NT2/D1 (cell line): ENCODE data around the gene CHODL.

Experiments used
- DNase-seq: peaks from one replicate; pipeline ENCODE4 v3.0.0-alpha.2; 2011; ENCODE audit warnings: low read depth, low spot score
- H3K27me3 ChIP-seq: 2 replicates; pipeline ENCODE4 v1.6.0; 2011; ENCODE audit warnings: mild to moderate bottlenecking; ENCODE audit not compliant: insufficient read length, insufficient read depth
- H3K36me3 ChIP-seq: 2 replicates; pipeline ENCODE4 v1.6.1; 2011; ENCODE audit warnings: mild to moderate bottlenecking, low read length, mixed read lengths; ENCODE audit not compliant: insufficient read depth, insufficient read length
- H3K4me1 ChIP-seq: 2 replicates; pipeline ENCODE4 v1.5.1; 2011; ENCODE audit not compliant: insufficient read depth, insufficient read length
- H3K4me3 ChIP-seq: 2 replicates; pipeline ENCODE4 v1.5.1; 2011; ENCODE audit warnings: low read depth; ENCODE audit not compliant: insufficient read length
- H3K9ac ChIP-seq: 2 replicates; pipeline ENCODE4 v1.6.0; 2011; ENCODE audit warnings: low read depth; ENCODE audit not compliant: insufficient read length
- H3K9me3 ChIP-seq: 2 replicates; pipeline ENCODE4 v1.5.1; 2011; ENCODE audit warnings: mild to moderate bottlenecking, low read length; ENCODE audit not compliant: insufficient read depth
- SUZ12 ChIP-seq: IDR thresholded peaks from 2 replicates; pipeline ENCODE4 v1.6.1; 2011; ENCODE audit not compliant: insufficient read length, insufficient read depth; ENCODE audit errors: extremely low read depth
- YY1 ChIP-seq: IDR thresholded peaks from 2 replicates; pipeline ENCODE4 v1.6.1; 2011; ENCODE audit not compliant: insufficient read length, insufficient read depth
- ZNF274 ChIP-seq: IDR thresholded peaks from 2 replicates; pipeline ENCODE4 v1.6.1; 2011; ENCODE audit warnings: mild to moderate bottlenecking, low read depth, low read length

CHODL gene

DNA sequence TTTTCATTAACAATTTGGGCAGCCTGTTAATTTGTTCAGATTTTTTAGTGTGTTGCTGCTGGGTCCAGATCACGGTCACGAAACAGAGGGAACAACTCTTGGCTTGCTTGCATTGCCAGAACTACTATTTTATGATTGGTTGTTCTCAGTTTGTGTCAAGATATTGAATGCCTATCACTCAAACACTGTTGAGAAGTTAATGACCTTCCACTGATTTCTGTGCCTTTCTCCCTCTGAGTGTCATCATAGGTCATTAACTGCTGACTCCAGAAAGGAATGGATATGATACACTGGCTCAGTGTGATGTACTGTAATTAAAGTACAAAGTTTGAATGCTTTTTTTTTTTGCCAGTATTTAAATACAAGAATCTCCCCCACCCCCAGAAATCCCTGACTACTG lies 9.2 kb downstream of the CHODL start:
- Histone ChIP-seq H3K4me3 (no peak overlapping the region), H3K9ac (no peak overlapping the region), H3K27me3 (no peaks in the 10 kb centered on the region), H3K4me1 (no peaks in the 10 kb centered on the region), H3K9me3 (no peaks in the 10 kb centered on the region), H3K36me3 (no peaks in the 10 kb centered on the region)
- TF ChIP-seq ZNF274 (no peak), SUZ12 (no peak), YY1 (no peak)
- DNase-seq, result no peak

DNA sequence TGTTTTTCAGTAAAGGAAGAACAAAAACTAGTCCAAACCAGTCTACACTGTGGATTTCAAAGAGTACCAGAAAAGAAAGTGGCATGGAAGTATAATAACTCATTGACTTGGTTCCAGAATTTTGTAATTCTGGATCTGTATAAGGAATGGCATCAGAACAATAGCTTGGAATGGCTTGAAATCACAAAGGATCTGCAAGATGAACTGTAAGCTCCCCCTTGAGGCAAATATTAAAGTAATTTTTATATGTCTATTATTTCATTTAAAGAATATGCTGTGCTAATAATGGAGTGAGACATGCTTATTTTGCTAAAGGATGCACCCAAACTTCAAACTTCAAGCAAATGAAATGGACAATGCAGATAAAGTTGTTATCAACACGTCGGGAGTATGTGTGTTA lies 21.3 kb downstream of the CHODL start:
- Histone ChIP-seq H3K4me1 (no peaks in the 10 kb centered on the region), H3K27me3 (no peaks in the 10 kb centered on the region), H3K36me3 (no peaks in the 10 kb centered on the region), H3K9ac (no peak overlapping the region), H3K4me3 (no peak overlapping the region), H3K9me3 (no peaks in the 10 kb centered on the region)
- no peak for TF ChIP-seq YY1
- no peak for TF ChIP-seq ZNF274
- TF ChIP-seq SUZ12, result no peak
- DNase-seq, result no peak

DNA sequence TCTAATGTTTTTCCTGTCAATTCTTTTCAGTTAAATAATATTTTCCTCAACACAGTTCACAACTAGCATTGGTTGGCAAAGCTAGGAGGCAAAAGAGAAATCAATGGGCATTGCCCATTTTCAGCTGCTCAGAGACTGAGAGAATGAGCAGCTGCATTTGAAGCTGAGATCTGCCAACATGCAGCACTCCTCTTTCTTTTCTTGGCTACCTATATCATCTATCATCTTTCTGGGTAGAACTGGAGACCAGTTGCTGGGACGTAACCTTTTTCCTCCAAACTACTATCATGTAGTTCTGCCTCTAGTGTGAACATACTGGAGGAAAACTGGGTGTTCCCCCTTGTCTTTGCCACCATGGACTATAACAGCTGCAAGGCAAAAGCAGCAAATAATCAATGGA lies 22.9 kb downstream of the CHODL start:
- Histone ChIP-seq H3K36me3 (no peaks in the 10 kb centered on the region), H3K4me3 (no peak overlapping the region), H3K4me1 (no peaks in the 10 kb centered on the region), H3K9ac (no peak overlapping the region), H3K9me3 (no peaks in the 10 kb centered on the region), H3K27me3 (no peaks in the 10 kb centered on the region)
- DNase-seq, result no peak
- TF ChIP-seq SUZ12 (no peak), ZNF274 (no peak), YY1 (no peak)

DNA sequence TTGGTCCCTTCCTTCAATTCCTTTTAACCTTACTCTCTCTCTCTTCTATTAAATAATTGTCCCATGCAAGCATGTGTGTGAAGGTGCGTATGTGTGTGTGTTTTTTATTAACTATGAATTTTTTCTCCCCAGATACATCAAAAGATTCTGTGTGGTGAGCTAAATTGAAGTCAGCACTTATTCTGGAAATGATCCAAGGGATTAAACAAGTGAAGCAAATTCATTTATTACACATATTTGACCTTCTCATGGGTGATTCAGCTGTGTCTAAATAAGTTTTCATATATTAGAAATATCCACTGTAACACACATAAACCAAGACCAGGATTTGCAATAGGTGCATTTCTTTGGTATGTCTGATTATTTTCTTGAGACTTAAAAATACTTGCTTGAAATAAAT lies 24.3 kb downstream of the CHODL start:
- no peak for TF ChIP-seq SUZ12
- no peak for TF ChIP-seq ZNF274
- H3K9me3 ChIP-seq, result no peaks in the 10 kb centered on the region
- no peak overlapping the region for H3K4me3 ChIP-seq
- H3K4me1 ChIP-seq, result no peaks in the 10 kb centered on the region
- no peaks in the 10 kb centered on the region for H3K27me3 ChIP-seq
- H3K36me3 ChIP-seq, result no peaks in the 10 kb centered on the region
- H3K9ac ChIP-seq, result no peak overlapping the region
- DNase-seq, result no peak

DNA sequence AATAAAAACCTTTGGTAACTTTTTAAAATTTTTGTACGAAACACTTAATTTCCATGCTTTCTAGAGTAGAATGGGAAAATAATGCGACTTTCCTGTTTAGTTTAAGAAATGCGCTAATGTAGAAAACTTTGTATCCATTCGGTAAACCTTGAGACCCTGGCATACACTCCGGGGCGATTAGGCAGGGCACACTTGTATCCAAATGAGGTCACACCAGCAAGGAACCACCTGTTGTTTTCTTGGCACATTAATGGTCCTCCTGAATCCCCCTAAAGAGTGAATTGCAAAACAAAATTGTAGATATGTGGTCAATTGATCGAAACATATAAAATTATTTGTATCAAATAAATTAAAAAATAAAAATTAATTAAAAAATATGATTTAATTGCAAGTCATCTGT lies 25.2 kb downstream of the CHODL start:
- Histone ChIP-seq H3K9me3 (no peaks in the 10 kb centered on the region), H3K36me3 (no peaks in the 10 kb centered on the region), H3K9ac (no peak overlapping the region), H3K27me3 (no peaks in the 10 kb centered on the region), H3K4me3 (no peak overlapping the region), H3K4me1 (no peaks in the 10 kb centered on the region)
- no peak for DNase-seq
- no peak for TF ChIP-seq ZNF274
- TF ChIP-seq SUZ12, result no peak
- TF ChIP-seq YY1, result no peak

DNA sequence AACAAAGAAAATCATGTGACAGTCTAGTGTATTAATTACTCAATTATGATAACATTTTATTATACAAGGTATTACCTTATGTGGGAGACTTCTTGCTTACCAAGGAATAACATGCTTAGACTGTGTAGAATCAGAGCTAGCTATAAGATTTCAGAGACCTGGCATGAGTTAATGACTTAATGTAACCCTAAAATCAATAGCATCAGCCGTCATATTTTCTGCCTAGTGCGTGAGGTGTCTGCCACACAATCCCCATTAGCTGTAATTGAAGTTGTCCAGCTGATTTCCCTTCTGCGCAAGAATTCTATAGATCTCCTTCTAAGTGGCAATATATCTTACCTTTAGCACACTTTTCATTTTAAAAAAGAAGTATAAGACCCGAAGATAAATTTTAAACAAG lies 28.8 kb downstream of the CHODL start:
- DNase-seq, result no peak
- Histone ChIP-seq H3K36me3 (no peaks in the 10 kb centered on the region), H3K4me3 (no peak overlapping the region), H3K9me3 (no peaks in the 10 kb centered on the region), H3K9ac (no peak overlapping the region), H3K27me3 (no peaks in the 10 kb centered on the region), H3K4me1 (no peaks in the 10 kb centered on the region)
- TF ChIP-seq ZNF274 (no peak), SUZ12 (no peak), YY1 (no peak)

DNA sequence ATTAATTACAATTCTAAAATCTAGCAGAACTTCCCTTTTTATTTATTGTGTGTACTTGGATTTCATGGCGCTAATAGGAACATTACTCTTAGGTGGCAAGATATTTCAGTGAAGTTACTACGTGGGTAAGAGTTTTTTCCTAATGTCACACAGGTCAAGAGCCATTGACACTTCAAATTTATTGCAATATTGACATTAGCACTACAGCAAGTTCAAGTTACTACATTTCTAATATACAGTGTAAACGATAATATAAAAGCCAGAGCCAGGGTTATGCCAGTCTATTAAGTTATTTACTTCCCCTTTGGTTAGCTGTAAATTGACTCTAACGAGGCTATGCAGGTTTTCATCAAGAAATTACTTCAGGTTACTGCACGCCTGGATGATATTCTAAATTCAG lies 29.7 kb downstream of the CHODL start:
- TF ChIP-seq ZNF274, result no peak
- no peak for TF ChIP-seq YY1
- TF ChIP-seq SUZ12, result no peak
- Histone ChIP-seq H3K36me3 (no peaks in the 10 kb centered on the region), H3K4me3 (no peak overlapping the region), H3K4me1 (no peaks in the 10 kb centered on the region), H3K27me3 (no peaks in the 10 kb centered on the region), H3K9ac (no peak overlapping the region), H3K9me3 (no peaks in the 10 kb centered on the region)
- DNase-seq, result no peak

DNA sequence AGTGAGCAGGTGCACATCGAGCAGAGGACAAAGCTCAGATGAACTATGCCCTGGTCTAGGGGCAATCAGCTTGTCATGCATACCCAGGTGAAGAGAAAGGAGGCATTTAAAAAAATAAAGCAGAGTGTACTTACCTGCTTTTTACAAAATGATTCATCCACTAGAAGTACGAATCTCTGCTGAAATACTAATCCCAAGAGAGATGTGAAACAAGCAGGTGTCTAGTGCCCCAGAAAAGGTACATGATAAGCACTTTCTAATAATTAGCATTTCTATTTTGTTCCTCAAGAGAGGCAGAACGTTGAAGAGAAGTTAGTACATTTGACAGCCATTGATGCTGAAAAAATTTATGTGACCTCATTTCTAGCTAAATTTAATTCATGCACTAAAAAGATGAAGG lies 31.1 kb downstream of the CHODL start:
- H3K4me1 ChIP-seq, result no peaks in the 10 kb centered on the region
- DNase-seq, result no peak
- H3K9ac ChIP-seq, result no peak overlapping the region
- no peak overlapping the region for H3K4me3 ChIP-seq
- H3K27me3 ChIP-seq, result no peaks in the 10 kb centered on the region
- TF ChIP-seq YY1 (no peak), ZNF274 (no peak)
- H3K9me3 ChIP-seq, result no peaks in the 10 kb centered on the region
- no peaks in the 10 kb centered on the region for H3K36me3 ChIP-seq
